ENCODE results near the gene DLG2. TPM values are rescaled to one million over a fixed set of nuclear protein-coding genes. Genes with fewer than 3 reads are reported as not detected.

The DLG2 gene
- total and polyA plus RNA-seq, 9 of the 15 experiments (the other 6 are each of a cell fraction or from before 2014, with no cell fraction given): 0.52 to 1.6 (median 0.95) TPM

- TF ChIP-seq CBX8 (IDR thresholded peaks at IDR 0.05; ENCODE audit: borderline replicate concordance, extremely low read depth, low read depth, low read length, poor library complexity, severe bottlenecking) (no peak), ZNF511 (CRISPR knock-in tag; IDR thresholded peaks at IDR 0.05) (no peak), TEAD4 (IDR thresholded peaks at IDR 0.05; ENCODE audit: low read length) (no peak), TEAD4 (CRISPR knock-in tag; IDR thresholded peaks at IDR 0.05; ENCODE audit: borderline replicate concordance) (no peak), TCF7L2 (IDR thresholded peaks at IDR 0.05; ENCODE audit: low read depth, low read length) (no peak)
Observed at GRCh38 chr11:84313830-84314359, 1313.2 kb downstream of the DLG2 start (continued).

GRCh38 chr11:84310268-84310667 lies 1316.9 kb downstream of the DLG2 start:
- Histone ChIP-seq H3K4me1 (replicated peaks in 1 of 2; ENCODE audit: control insufficient read depth in 2 of 2, insufficient read depth in 2 of 2, low read length in 2 of 2) (no peaks in the 10 kb centered on the region), H3K4me2 (ENCODE audit: insufficient read depth, low read length) (no peak overlapping the region), H3K9me1 (ENCODE audit: control insufficient read depth, insufficient read depth, low read length) (no peaks in the 10 kb centered on the region), H3K27me3 (ENCODE audit: control insufficient read depth in 2 of 2, insufficient read depth in 2 of 2, low read length in 2 of 2) (no peaks in the 10 kb centered on the region), H3K27ac (ENCODE audit: extremely low read depth, low read depth, low read length) (no peak overlapping the region), H3K79me2 (ENCODE audit: control insufficient read depth, insufficient read depth, low read length) (no peaks in the 10 kb centered on the region), H4K20me1 (replicated peaks; ENCODE audit: control insufficient read depth, insufficient read depth, low read length) (no peaks in the 10 kb centered on the region), H2AFZ (ENCODE audit: low read depth, low read length) (no peak overlapping the region), H3K4me3 (no peak overlapping the region), H3K9ac (ENCODE audit: insufficient read depth in 1 of 2, low read depth in 2 of 2, low read length in 2 of 2) (no peak overlapping the region), H3K36me3 (ENCODE audit: control insufficient read depth, insufficient read depth, low read length) (no peaks in the 10 kb centered on the region), H3K9me3 (replicated peaks; ENCODE audit: control insufficient read depth, insufficient read depth, low read depth, low read length) (no peaks in the 10 kb centered on the region)
- ChIA-PET POLR2A (no interaction called here), CTCF (ENCODE audit: low intra/inter-chr PET ratio) (no interaction called here)
- 0% methylated on average over 1 of the region's 1 CpG for WGBS (ENCODE audit: insufficient coverage, low coverage, missing lambda C conversion rate)
- TF ChIP-seq ZKSCAN1 (IDR thresholded peaks at IDR 0.05; ENCODE audit: low read depth, low read length) (no peak), ZNF277 (CRISPR knock-in tag; IDR thresholded peaks at IDR 0.05; ENCODE audit: borderline replicate concordance) (no peak), ZNF551 (CRISPR knock-in tag; IDR thresholded peaks at IDR 0.05) (no peak), THRAP3 (IDR thresholded peaks at IDR 0.05; ENCODE audit: borderline replicate concordance) (no peak), ZC3H11A (IDR thresholded peaks at IDR 0.05; ENCODE audit: low read depth, low read length) (no peak), TAF9B (IDR thresholded peaks at IDR 0.05; ENCODE audit: partially characterized antibody) (no peak), ZFP1 (CRISPR knock-in tag; IDR thresholded peaks at IDR 0.05) (no peak), KDM4B (IDR thresholded peaks at IDR 0.05; ENCODE audit: borderline replicate concordance in 2 of 2, low read depth in 1 of 2) (no peak), ZNF445 (CRISPR knock-in tag; IDR thresholded peaks at IDR 0.05; ENCODE audit: low read depth) (no peak), ZNF717 (CRISPR knock-in tag; IDR thresholded peaks at IDR 0.05) (no peak), HNRNPH1 (optimal IDR thresholded peaks at IDR 0.05; ENCODE audit: low read depth, low read length) (no peak), CBX1 (IDR thresholded peaks at IDR 0.05; ENCODE audit: low read depth) (no peak), SRF (CRISPR knock-in tag; IDR thresholded peaks at IDR 0.05) (no peak), MEIS2 (IDR thresholded peaks at IDR 0.05; ENCODE audit: partially characterized antibody) (no peak), ATF4 (CRISPR knock-in tag; IDR thresholded peaks at IDR 0.05) (no peak)
- in situ Hi-C loops (cut with MboI): no loop called here
- FAIRE-seq (no peak), DNase-seq (ENCODE audit: extremely low read depth in 1 of 4, low spot score in 3 of 4) (no peak), ATAC-seq (no peak)
- no TSS peak for BruUV-seq (replicated peaks)
- intact Hi-C loops (cut with micrococcal nuclease): no loop called here

Measured in K562 (cell line).